Measurements from ENCODE around the gene C2CD2. TPM values are rescaled to one million over a fixed set of nuclear protein-coding genes. Genes with fewer than 3 reads are reported as not detected.

The C2CD2 gene
- total and polyA plus RNA-seq, 2 donors (not counting 3 experiments of a cell fraction or from before 2014, with no cell fraction given), result 32.6 to 41.2 TPM

DNA sequence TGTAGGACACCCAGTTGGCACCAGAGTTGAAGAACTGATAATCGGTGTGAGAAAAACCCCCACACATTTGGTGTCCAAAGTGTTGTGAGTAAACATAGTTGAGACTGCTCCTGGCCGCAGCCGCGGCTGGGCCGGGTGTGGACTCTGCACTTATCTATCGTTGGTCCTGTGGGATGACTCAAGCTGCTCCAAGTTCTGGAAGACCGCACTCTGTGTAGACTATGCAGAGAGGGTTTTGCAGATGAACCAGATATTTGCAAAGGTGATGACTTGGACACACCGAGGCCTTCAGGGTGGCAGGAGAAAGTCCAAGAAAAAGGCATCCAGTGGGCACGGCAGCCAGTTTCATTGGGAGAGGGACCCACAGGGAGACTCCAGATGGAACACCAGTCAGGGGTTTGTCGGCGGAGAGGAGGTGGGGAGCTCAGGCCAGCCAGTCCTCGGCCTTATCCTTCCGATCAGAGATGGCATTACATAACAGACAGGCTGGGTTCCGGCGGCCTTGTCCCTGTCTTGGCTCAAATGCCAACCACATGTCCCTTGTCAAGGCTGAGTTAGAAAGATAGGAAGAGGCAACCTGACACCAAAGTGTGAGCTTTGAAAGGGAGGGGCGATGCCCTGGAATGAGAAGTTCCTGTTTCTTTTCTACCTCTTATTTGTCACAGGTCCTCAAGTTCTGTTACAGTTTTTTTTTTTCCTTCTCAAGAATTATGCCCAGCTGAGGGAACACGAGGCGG is 21.1 kb downstream of the C2CD2 start:
- Histone ChIP-seq H3K36me3 (ENCODE audit: control insufficient read depth in 2 of 2, extremely low read depth in 1 of 2, insufficient read depth in 2 of 2, low read length in 2 of 2) (no peaks in the 10 kb centered on the region), H2AFZ (ENCODE audit: low read depth, low read length) (peak overlapping the region; percentile 25), H3K9me1 (replicated peaks; ENCODE audit: control insufficient read depth, extremely low read depth, insufficient read depth, low read length) (no peaks in the 10 kb centered on the region), H3K4me3 (replicated peaks in 1 of 3; ENCODE audit: insufficient read depth in 1 of 3, low read depth in 1 of 3, low read length in 3 of 3) (no peak overlapping the region), H3K4me2 (ENCODE audit: insufficient read depth, low read length) (peak overlapping the region; percentile 48), H3K27ac (ENCODE audit: insufficient read depth, low read depth, low read length) (peak overlapping the region; percentile 80), H3K9ac (replicated peaks; ENCODE audit: extremely low read depth, insufficient read depth, low read length) (peak overlapping the region; percentile 57), H3K9me3 (replicated peaks; ENCODE audit: control insufficient read depth, insufficient read depth, low read length) (no peaks in the 10 kb centered on the region), H3K4me1 (ENCODE audit: control insufficient read depth, extremely low read depth, insufficient read depth, low read length) (peaks cover 29% of the 10 kb centered on the region), H4K20me1 (replicated peaks; ENCODE audit: control insufficient read depth, extremely low read depth, insufficient read depth, low read length) (no peaks in the 10 kb centered on the region), H3K27me3 (ENCODE audit: control insufficient read depth in 2 of 2, insufficient read depth in 2 of 2, low read length in 2 of 2) (no peaks in the 10 kb centered on the region), H3K79me2 (ENCODE audit: control insufficient read depth, insufficient read depth, low read length) (peaks cover 15% of the 10 kb centered on the region)
- no TSS peak for BruUV-seq (replicated peaks)
- DNase-seq (ENCODE audit: low read depth, low spot score) (no peak), FAIRE-seq (peak; percentile 48)
- ChIA-PET POLR2A (interaction anchor here (0.7 to 1.3 kb wide), 3 partner anchors 15 to 84 kb away, joined by 3 to 4 read pairs (median 4); no protein-coding TSS in a partner anchor), CTCF (interaction anchor here (0.6 to 5.1 kb wide), 29 partner anchors 12 to 650 kb away, joined by 3 to 93 read pairs (median 4); partner anchors contain the start of genes PRDM15 and UMODL1)
- intact Hi-C loops (cut with micrococcal nuclease) (loop anchor here (1.0 to 5.0 kb wide), 6 partner anchors 26 to 185 kb away; partner anchors contain the start of gene PRDM15), dilution Hi-C loops (cut with MboI; ENCODE audit: extremely low pct_ligation_motif_present, low sequenced_read_pairs) (no loop called here)
- TF ChIP-seq, protein P1, sequence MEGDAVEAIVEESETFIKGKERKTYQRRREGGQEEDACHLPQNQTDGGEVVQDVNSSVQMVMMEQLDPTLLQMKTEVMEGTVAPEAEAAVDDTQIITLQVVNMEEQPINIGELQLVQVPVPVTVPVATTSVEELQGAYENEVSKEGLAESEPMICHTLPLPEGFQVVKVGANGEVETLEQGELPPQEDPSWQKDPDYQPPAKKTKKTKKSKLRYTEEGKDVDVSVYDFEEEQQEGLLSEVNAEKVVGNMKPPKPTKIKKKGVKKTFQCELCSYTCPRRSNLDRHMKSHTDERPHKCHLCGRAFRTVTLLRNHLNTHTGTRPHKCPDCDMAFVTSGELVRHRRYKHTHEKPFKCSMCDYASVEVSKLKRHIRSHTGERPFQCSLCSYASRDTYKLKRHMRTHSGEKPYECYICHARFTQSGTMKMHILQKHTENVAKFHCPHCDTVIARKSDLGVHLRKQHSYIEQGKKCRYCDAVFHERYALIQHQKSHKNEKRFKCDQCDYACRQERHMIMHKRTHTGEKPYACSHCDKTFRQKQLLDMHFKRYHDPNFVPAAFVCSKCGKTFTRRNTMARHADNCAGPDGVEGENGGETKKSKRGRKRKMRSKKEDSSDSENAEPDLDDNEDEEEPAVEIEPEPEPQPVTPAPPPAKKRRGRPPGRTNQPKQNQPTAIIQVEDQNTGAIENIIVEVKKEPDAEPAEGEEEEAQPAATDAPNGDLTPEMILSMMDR (IDR thresholded peaks at IDR 0.05; ENCODE audit: extremely low read depth in 1 of 2, insufficient read depth in 1 of 2, low read depth in 1 of 2, low read length in 2 of 2), result no peak
- no peak for TF ChIP-seq FOS (IDR thresholded peaks at IDR 0.05; ENCODE audit: borderline replicate concordance, insufficient read depth, low read length)
- TF ChIP-seq JUN (IDR thresholded peaks at IDR 0.05; ENCODE audit: borderline replicate concordance, insufficient read depth, insufficient read length, low read depth), result no peak
- TF ChIP-seq GATA2 (IDR thresholded peaks at IDR 0.05; ENCODE audit: insufficient read depth, insufficient read length, low read depth, low read length), result no peak
- TF ChIP-seq POLR2AphosphoS5 (IDR thresholded peaks at IDR 0.05; ENCODE audit: insufficient read depth, low read depth, low read length), result no peak
- TF ChIP-seq EZH2 (IDR thresholded peaks at IDR 0.05; ENCODE audit: borderline replicate concordance, low read depth, low read length, severe bottlenecking), result no peak
- no peak for TF ChIP-seq MYC (IDR thresholded peaks at IDR 0.05; ENCODE audit: low read depth, low read length)
- TF ChIP-seq MAX (IDR thresholded peaks at IDR 0.05; ENCODE audit: insufficient read depth, insufficient read length), result no peak
- TF ChIP-seq POLR2A (IDR thresholded peaks at IDR 0.05; ENCODE audit: low read depth, low read length), result no peak

Data from endothelial cell of umbilical vein (primary cell).